ENCODE measurements around the gene NCLN.
"Not testable (repeated sequence)": the region's sequence is repeated elsewhere in the genome, so short reads cannot be mapped to it uniquely, and the experiment has no call there.

NCLN gene

DNA sequence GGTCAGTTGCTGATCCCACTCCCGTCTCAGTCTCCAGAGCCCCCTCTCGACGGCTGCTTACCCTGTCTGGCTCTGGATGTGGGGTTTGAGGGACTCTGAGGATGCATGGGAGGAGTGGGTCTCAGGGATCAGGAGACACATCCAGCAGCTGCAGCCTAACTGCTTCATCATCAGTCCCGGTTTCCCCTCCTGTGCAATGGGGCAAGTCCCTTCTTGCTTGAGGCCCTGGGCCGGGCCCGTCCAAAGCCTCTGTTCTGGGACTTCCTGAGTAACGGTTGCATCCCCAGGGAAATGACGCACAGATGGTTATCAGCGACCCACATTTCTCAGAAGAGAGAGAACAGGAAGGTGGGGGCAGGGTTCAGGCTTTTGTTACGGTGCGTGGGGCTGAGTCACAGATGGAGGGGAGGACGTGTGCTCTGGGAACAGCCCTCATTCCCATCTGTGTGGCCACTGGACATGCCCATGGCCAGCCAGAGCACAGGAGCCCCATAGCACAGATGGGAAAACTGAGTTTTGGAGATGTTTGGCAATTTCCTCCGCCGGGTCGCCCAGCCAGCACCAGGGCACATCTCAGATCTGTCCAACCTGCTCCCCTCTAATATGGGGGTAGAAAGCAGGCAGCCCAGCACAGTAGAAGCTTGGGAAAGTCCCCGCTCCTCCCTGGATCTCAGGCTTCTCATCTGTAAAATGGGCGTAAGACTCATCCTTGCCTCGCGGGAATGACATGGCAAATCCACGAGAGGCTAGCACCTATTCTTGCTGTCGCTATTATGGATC, 30.6 kb upstream of the NCLN start:
- peak; percentile 100 for DNase-seq (ENCODE audit: low read depth)

DNA sequence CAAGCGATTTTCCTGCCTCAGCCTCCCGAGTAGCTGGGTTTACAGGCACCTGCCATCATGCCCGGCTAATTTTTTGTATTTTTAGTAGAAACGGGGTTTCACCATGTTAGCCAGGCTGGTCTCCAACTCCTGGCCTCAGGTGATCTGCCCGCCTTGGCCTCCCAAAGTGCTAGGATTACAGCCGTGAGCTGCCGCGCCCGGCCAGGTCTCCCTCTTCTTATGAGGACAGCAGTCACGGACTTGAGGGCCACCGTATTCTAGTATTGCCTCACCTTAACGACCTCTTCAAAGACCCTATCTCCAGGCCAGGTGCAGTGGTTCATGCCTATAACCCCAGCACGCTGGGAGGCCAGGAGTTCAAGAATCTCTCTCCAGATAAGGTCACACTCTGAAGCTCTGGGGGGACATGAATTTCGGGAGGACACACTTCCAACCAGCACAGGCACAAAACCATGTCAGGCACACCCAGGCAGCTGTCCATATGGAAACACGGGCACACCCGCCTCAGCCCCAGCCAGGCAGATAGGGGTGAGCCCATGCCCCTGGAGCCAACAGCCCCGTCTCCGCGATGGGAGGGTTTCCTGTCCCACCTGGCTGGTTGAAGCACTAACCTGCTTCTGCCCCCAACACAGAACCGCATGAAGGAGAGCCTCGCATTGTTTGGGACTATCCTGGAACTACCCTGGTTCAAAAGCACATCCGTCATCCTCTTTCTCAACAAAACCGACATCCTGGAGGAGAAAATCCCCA, 28.5 kb upstream of the NCLN start:
- DNase-seq (ENCODE audit: low read depth) = no peak

DNA sequence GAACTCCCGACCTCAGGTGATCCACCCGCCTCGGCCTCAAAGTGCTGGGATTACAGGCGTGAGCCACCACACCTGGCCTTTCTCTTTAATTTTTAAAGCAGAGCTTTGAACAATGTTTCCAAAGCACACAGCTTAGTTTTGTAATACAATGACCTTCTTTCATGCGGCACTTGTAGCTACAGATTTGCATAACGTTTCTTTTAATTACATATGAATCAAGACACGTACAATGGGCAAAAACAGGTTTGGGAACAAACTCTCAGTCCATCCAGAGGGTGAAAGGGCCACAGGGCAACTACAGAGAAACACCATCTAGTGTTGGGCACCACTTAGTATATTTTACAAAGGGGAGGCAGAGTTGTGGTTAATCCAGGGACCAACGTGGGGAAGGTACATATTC, 26.2 kb upstream of the NCLN start:
- no peak for DNase-seq (ENCODE audit: low read depth)

DNA sequence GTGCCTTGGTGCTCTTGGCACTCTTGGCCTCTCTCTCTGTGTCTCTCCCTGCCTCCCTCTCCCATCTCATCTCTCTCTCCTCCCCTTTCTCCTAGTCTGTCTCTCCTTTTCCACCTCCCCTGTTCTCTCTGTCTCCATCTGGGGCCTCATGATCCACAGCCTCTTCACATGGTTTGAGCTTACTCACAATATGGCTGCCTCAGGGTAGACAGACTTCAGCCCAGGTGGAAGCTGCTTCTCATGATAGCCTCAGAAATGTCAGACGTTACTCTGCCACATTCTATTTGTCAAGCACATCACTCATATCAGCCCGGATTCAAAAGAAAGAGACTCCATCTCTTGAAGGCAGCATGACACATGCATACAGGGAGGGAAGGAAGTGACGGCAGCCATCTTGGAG, 25.5 kb upstream of the NCLN start:
- no peak for DNase-seq (ENCODE audit: low read depth)

DNA sequence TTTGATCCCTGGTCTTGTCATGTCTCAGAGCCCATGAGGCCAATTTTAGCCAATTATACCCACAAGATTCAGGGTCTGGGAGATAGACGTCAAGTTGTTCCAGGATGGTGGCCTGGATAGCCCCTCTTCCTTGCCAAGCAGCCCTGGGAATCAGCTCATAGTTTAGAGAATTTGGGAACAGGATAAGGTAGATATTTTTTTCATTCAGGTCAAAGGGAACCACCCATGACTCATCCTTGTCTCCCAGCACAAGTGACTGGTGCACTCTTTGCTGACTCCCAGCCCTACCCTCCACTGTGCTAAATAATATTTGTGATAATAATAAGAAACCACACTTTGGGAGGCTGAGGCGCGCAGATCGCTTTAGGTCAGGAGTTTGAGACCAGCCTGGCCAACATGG, 24.3 kb upstream of the NCLN start:
- DNase-seq (ENCODE audit: low read depth) = peak; percentile 46

DNA sequence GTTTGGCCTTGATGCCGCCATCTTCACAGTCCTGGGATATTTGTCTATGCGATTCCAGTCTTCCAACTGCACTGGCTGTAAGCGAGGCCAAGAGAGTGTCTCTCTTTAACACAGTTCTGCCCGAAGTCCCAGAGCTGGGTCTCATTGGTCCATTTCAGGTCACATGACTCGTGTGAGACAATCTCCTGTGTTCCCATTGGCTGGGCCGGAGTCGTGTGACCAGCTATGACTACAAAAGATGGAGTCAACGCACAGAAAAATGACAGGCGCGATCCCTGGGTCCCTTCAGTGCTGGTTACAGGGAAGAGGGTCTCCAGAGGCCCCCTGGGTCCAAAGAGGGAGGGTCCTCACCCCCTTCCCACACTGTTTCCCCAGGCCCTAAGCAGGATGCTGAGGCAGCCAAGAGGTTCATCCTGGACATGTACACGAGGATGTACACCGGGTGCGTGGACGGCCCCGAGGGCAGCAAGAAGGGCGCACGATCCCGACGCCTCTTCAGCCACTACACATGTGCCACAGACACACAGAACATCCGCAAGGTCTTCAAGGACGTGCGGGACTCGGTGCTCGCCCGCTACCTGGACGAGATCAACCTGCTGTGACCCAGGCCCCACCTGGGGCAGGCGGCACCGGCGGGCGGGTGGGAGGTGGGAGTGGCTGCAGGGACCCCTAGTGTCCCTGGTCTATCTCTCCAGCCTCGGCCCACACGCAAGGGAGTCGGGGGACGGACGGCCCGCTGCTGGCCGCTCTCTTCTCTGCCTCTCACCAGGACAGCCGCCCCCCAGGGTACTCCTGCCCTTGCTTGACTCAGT, 23.1 kb upstream of the NCLN start:
- no peak for DNase-seq (ENCODE audit: low read depth)

DNA sequence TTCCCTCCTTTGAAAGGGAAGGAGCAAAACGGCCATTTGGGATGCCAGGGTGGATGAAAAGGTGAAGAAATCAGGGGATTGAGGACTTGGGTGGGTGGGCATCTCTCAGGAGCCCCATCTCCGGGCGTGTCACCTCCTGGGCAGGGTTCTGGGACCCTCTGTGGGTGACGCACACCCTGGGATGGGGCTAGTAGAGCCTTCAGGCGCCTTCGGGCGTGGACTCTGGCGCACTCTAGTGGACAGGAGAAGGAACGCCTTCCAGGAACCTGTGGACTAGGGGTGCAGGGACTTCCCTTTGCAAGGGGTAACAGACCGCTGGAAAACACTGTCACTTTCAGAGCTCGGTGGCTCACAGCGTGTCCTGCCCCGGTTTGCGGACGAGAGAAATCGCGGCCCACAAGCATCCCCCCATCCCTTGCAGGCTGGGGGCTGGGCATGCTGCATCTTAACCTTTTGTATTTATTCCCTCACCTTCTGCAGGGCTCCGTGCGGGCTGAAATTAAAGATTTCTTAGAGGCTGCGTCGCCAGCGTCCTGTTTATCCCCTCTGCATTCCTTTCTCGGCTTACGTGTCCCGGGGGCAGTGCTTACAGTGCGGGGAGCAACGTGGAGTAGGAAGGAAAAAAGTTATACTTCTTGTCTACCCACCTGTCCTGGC, 22.4 kb upstream of the NCLN start:
- peak; percentile 66 for DNase-seq (ENCODE audit: low read depth)

DNA sequence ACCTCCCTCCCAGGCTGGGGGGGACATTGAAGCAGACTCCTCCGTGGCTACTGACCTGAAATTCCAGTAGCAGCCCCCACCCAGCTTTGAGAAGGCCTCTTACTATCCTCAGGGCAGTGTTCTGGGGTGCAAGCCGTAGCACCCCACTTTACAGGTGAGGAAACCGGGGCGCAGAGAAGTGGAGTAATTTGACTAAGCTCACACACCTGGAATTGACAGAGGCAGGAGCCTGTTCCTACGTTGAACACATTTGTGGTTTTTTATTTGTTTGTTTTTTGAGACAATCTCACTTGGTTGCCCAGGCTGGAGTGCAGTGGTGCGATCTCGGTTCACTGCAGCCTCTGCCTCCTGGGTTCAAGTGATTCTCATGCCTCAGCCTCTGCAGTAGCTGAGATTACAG, 21.8 kb upstream of the NCLN start:
- no peak for DNase-seq (ENCODE audit: low read depth)

DNA sequence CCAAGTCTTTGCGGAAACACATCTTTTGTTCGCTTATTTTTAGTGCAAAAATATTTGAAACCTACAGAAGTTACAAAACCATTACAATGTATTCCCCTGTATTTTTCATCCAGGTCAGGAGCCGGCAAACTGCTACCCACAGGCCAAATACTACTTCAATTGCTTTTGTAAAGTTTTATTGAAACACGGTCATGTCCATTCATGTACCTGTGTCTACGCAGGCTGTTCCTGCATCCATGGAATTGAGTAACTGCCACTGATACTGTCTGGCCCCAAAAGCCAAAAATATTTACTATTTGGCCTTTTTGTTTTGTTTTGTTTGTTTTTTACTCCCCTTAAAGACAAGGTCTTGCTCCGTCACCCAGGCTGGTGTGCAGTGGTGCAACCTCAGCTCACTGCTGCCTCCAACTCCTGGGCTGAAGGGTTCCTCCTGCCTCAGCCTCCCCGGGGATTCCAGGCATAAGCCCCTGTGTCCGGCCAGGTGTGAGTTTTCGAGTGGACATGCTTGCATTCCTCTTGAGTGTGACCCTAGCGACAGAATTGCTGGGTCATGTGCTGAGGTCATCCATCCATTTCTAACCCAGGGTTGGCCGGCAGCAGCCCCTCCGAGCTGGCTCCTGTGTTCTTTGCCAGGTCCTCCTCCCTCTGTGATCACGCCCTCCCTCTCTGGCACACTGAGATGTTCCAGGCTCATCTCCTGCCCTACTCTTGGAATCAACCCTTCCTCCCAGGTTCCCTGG, 18.0 kb upstream of the NCLN start:
- no peak for DNase-seq (ENCODE audit: low read depth)

DNA sequence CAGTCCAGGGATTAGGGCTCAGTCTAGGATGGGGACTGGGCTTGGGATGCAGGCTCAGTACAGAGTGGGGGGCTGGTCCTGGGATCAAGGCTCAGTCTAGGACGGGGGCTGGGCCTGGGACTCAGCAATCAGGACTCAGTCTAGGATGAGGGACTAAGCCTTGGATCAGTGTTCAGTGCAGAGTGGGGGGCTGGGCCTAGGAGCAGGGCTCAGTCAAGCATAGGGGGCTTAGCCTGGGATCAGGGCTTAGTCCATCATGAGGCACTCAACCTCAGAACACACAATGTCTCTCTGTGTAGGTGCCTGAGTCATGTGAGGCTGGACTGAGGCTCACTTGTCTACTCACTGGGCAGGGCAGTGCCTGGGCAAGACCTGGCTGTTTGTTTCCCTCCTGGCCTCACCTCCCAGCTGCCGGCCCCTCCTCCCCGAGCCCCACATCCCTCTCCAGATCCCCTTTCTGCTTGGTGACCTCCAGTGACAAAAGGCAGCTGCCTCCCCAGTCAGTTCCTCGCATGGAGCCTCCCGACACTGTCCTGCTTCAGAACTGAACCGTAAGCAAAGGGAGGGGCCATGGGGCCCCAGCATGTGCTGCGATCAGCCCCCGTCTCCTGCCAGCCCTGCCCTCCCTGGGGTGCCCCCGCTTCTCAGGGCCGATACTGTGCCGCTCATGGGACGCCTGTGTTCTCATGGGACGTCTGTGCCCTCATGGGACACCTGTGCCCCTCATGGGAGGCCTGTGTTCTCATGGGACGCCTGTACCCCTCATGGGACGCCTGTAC, 13.6 kb upstream of the NCLN start:
- no peak for DNase-seq (ENCODE audit: low read depth)

DNA sequence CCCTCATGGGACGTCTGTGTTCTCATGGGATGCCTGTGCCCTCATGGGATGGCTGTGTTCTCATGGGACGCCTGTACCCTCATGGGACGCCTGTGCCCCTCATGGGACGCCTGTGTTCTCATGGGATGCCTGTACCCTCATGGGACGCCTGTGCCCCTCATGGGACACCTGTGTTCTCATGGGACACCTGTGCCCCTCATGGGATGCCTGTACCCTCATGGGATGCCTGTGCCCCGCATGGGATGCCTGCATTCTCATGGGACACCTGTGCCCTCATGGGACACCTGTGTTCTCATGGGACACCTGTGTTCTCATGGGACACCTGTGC, 13.1 kb upstream of the NCLN start:
- DNase-seq (ENCODE audit: low read depth) = not testable (repeated sequence)

DNA sequence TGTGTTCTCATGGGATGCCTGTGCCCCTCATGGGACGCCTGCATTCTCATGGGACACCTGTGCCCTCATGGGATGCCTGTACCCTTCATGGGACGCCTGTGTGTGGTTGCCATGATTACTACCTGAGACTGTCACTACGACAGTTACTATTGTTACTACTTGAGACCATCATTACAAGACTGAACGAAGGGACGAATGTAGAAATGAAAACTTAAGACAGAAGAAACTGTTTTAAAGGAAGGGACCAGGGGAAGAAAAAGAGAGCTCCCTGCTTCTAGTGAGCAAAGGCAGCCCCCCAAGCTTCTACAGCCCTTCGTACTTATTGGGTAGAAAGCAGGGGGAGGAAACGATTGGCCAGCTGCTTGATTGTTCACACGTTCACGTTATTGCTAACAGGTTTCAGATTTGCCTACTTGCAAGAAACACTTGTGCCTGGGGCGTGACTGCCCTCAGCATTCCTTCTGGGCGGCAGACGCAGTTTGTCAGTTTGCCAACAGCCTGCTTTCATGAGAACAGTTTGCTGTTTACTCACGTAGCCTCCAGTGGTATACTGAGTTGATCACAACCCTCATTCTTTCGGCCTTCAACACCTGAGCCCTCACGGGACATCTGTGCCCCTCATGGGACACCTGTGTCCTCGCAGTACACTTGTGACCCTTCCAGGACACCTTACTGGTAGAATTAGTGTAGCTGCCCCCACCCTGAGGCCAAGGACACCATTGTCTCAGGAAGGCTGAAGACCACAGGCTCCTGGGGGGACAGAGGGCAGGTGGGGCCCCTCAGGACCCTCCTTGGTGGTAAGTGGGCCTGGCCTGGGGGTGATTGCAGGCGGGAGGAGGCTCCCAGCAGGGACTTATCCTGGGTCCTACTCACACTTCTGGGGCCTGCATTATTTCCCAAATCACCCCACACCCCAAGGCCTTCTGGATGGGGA, 9.7 kb upstream of the NCLN start:
- peak; percentile 88 for DNase-seq (ENCODE audit: low read depth)

DNA sequence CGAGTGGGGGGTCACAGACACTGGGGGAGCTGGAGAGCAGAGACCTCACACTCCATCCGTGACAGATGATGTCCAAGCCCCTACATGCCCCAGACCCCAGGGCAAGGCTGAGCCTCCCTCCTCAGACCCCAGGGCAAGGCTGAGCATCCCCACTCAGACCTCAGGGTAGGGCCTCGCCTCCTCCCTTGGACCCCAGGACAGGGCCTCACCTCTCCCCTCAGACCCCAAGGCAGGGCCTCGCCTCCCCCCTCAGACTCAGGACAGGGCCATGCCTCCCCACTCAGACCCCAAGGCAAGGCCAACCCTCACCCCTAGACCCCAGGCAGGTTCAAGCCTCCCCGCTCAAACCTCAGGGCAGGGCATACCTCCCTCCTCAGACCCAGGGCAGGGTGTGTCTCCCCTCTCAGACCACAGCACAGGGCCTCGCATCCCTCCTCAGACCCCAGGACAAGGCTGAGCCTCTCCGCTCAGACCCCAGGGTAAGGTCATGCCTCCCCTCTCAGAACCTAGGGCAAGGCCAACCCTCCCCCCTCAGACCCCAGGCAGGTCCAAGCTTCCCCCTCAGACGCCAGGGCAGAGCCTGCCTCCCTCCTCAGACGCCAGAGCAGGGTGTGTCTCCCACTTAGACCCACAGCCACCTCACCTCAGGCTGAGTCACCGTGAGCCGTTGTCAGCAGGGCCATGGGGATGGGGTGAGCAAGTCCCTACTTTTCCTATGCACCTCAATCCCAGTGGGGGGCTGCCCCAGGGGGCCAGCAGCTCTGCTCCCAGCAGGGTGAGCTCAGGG, 8.8 kb upstream of the NCLN start:
- peak; percentile 70 for DNase-seq (ENCODE audit: low read depth)

DNA sequence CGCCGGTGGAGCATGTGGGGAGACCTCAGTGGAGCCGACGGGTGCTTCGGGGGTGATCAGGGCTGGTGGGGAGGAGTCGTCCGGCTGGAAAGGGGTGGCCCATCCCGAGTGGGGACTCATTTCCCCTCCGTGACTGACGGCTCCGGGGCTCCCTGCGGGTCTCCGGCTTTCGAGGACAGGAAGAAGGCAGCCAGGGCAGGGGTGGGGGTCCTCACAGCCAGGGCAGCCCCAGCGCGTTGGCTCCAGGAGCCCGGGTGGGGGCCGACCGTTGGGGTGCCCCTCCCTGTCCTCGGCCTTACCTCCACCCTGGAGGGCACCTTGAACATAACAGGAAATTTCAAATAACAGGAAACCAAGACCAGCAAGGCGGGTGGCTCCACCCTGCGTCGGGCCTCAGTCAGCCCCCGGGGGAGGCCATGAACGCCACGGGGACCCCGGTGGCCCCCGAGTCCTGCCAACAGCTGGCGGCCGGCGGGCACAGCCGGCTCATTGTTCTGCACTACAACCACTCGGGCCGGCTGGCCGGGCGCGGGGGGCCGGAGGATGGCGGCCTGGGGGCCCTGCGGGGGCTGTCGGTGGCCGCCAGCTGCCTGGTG, 7.3 kb upstream of the NCLN start, which contains the start of gene S1PR4:
S1PR4 (plus strand) TSS at position 393 of the 596 bp plus-strand sequence; CDS start at position 417, 24 bp downstream.
- DNase-seq (ENCODE audit: low read depth) = no peak

DNA sequence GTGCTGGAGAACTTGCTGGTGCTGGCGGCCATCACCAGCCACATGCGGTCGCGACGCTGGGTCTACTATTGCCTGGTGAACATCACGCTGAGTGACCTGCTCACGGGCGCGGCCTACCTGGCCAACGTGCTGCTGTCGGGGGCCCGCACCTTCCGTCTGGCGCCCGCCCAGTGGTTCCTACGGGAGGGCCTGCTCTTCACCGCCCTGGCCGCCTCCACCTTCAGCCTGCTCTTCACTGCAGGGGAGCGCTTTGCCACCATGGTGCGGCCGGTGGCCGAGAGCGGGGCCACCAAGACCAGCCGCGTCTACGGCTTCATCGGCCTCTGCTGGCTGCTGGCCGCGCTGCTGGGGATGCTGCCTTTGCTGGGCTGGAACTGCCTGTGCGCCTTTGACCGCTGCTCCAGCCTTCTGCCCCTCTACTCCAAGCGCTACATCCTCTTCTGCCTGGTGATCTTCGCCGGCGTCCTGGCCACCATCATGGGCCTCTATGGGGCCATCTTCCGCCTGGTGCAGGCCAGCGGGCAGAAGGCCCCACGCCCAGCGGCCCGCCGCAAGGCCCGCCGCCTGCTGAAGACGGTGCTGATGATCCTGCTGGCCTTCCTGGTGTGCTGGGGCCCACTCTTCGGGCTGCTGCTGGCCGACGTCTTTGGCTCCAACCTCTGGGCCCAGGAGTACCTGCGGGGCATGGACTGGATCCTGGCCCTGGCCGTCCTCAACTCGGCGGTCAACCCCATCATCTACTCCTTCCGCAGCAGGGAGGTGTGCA, 6.6 kb upstream of the NCLN start:
- no peak for DNase-seq (ENCODE audit: low read depth)

DNA sequence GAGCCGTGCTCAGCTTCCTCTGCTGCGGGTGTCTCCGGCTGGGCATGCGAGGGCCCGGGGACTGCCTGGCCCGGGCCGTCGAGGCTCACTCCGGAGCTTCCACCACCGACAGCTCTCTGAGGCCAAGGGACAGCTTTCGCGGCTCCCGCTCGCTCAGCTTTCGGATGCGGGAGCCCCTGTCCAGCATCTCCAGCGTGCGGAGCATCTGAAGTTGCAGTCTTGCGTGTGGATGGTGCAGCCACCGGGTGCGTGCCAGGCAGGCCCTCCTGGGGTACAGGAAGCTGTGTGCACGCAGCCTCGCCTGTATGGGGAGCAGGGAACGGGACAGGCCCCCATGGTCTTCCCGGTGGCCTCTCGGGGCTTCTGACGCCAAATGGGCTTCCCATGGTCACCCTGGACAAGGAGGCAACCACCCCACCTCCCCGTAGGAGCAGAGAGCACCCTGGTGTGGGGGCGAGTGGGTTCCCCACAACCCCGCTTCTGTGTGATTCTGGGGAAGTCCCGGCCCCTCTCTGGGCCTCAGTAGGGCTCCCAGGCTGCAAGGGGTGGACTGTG, 5.9 kb upstream of the NCLN start:
- DNase-seq (ENCODE audit: low read depth) = no peak
